ENCODE measurements around the gene FHL3. TPM values are rescaled to one million over a fixed set of nuclear protein-coding genes. Genes with fewer than 3 reads are reported as not detected.

FHL3 gene
- total and polyA plus RNA-seq, 9 of the 15 experiments (the other 6 are each of a cell fraction or from before 2014, with no cell fraction given), result 6.1 to 144 (median 34.1) TPM

GRCh38 chr1:38000233-38000528 is 5.1 kb downstream of the FHL3 start (continued):
- TF ChIP-seq ZNF133 (CRISPR knock-in tag; IDR thresholded peaks at IDR 0.05) (0 out of 2 replicates have a peak, but pooled peaks have one; percentile 2), ZNF668 (CRISPR knock-in tag; IDR thresholded peaks at IDR 0.05) (no peak), ZNF12 (CRISPR knock-in tag; IDR thresholded peaks at IDR 0.05) (no peak), CHD4 (IDR thresholded peaks at IDR 0.05; ENCODE audit: insufficient read depth, insufficient replicate concordance, low read depth, low read length, poor library complexity, severe bottlenecking) (peak; percentile 17), DDX20 (tag; IDR thresholded peaks at IDR 0.05; ENCODE audit: low read depth) (no peak), ZNF263 (CRISPR knock-in tag; IDR thresholded peaks at IDR 0.05; ENCODE audit: borderline replicate concordance) (no peak), ARID4B (CRISPR knock-in tag; IDR thresholded peaks at IDR 0.05) (peak; percentile 69; the same call in 1 of the 2 replicates), DEAF1 (CRISPR knock-in tag; IDR thresholded peaks at IDR 0.05) (no peak), CBX1 (IDR thresholded peaks at IDR 0.05; ENCODE audit: low read depth) (no peak)
